Liver (tissue), 9 donors: ENCODE measurements around the gene NT5DC1. TPM values are rescaled to one million over a fixed set of nuclear protein-coding genes. Genes with fewer than 3 reads are reported as not detected.

Experiments used
- DNase-seq: peaks from one replicate; pipeline ENCODE4 v3.0.0-alpha.2; 2017; ENCODE audit warnings: low spot score
- H3K27ac ChIP-seq, 2 donors: one replicate each; pipeline ENCODE4 v1.7.0; 2013; ENCODE audit warnings: inconsistent platforms in 2 of 2, low read length in 2 of 2, control low read depth in 1 of 2, low read depth in 1 of 2, mild to moderate bottlenecking in 1 of 2
- H3K27me3 ChIP-seq, 4 donors: one replicate each; pipeline versions ENCODE4 v1.6.1 to v1.7.0; 2013; ENCODE audit warnings: low read length in 3 of 4, inconsistent platforms in 1 of 4, mild to moderate bottlenecking in 1 of 4, moderate library complexity in 1 of 4; ENCODE audit not compliant: control insufficient read depth in 4 of 4, insufficient read depth in 4 of 4
- H3K36me3 ChIP-seq, 4 donors: one replicate each; pipeline versions ENCODE4 v1.6.1 to v1.7.0; 2013; ENCODE audit warnings: low read length in 3 of 4, mild to moderate bottlenecking in 3 of 4, low read depth in 1 of 4, moderate library complexity in 1 of 4; ENCODE audit not compliant: control insufficient read depth in 4 of 4, insufficient read depth in 3 of 4
- H3K4me1 ChIP-seq, 4 donors: one replicate each; pipeline versions ENCODE4 v1.6.1 to v1.7.0; 2013; ENCODE audit warnings: low read length in 3 of 4, mild to moderate bottlenecking in 3 of 4, moderate library complexity in 1 of 4; ENCODE audit not compliant: control insufficient read depth in 4 of 4, insufficient read depth in 4 of 4
- H3K4me3 ChIP-seq, 3 donors: one replicate each; pipeline versions ENCODE4 v1.6.1 to v1.7.0; 2013; ENCODE audit warnings: low read length in 3 of 3, control low read depth in 1 of 3, low read depth in 1 of 3, mild to moderate bottlenecking in 1 of 3
- H3K9ac ChIP-seq, 2 donors: one replicate each; pipeline ENCODE4 v1.7.0; 2013; ENCODE audit warnings: low read length in 2 of 2, mild to moderate bottlenecking in 2 of 2, moderate library complexity in 2 of 2, control low read depth in 1 of 2, low read depth in 1 of 2
- H3K9me3 ChIP-seq, 4 donors: one replicate each; pipeline versions ENCODE4 v1.6.1 to v1.7.0; 2013; ENCODE audit warnings: low read length in 3 of 4; ENCODE audit not compliant: control insufficient read depth in 4 of 4
- EGR1 ChIP-seq, 2 donors: IDR thresholded peaks; 2 replicates each; pipeline ENCODE4 v1.6.1; 2016 to 2018; ENCODE audit warnings: antibody characterized with exemption in 2 of 2, low read depth in 2 of 2
- FOXA1 ChIP-seq: IDR thresholded peaks from 2 replicates; pipeline ENCODE4 v1.6.1; 2016; ENCODE audit warnings: antibody characterized with exemption
- FOXA2 ChIP-seq: IDR thresholded peaks from 2 replicates; pipeline ENCODE4 v1.6.1; 2016; ENCODE audit warnings: antibody characterized with exemption
- GABPA ChIP-seq, 2 donors: IDR thresholded peaks in 1 of 2; conservative IDR thresholded peaks in 1 of 2; 2 replicates each; pipeline ENCODE4 v1.6.1; 2016; ENCODE audit warnings: antibody characterized with exemption in 2 of 2, mild to moderate bottlenecking in 1 of 2, moderate library complexity in 1 of 2
- HNF4A ChIP-seq, 2 donors: conservative IDR thresholded peaks; 2 replicates each; pipeline ENCODE4 v1.6.1; 2016; ENCODE audit warnings: antibody characterized with exemption in 2 of 2, mild to moderate bottlenecking in 2 of 2
- HNF4G ChIP-seq: IDR thresholded peaks from 2 replicates; pipeline ENCODE4 v1.6.1; 2016; ENCODE audit warnings: antibody characterized with exemption
- JUND ChIP-seq, 2 donors: IDR thresholded peaks; 2 replicates each; pipeline ENCODE4 v1.6.1; 2016; ENCODE audit warnings: antibody characterized with exemption in 2 of 2
- MAX ChIP-seq: IDR thresholded peaks from 2 replicates; pipeline ENCODE4 v1.6.1; 2016; ENCODE audit warnings: antibody characterized with exemption
- NR2F2 ChIP-seq: IDR thresholded peaks from 2 replicates; pipeline ENCODE4 v1.6.1; 2016; ENCODE audit warnings: antibody characterized with exemption
- RAD21 ChIP-seq, 2 donors: IDR thresholded peaks; 2 replicates each; pipeline ENCODE4 v1.6.1; 2016; ENCODE audit warnings: antibody characterized with exemption in 2 of 2, mild to moderate bottlenecking in 2 of 2
- REST ChIP-seq: IDR thresholded peaks from 2 replicates; pipeline ENCODE4 v1.6.1; 2016; ENCODE audit warnings: antibody characterized with exemption, mild to moderate bottlenecking
- RXRA ChIP-seq, 2 donors: IDR thresholded peaks; 2 replicates each; pipeline ENCODE4 v1.6.1; 2017 to 2018; ENCODE audit warnings: antibody characterized with exemption in 2 of 2, mild to moderate bottlenecking in 1 of 2
- SP1 ChIP-seq: IDR thresholded peaks from 2 replicates; pipeline ENCODE4 v1.6.1; 2018; ENCODE audit warnings: antibody characterized with exemption, mild to moderate bottlenecking
- TAF1 ChIP-seq: conservative IDR thresholded peaks from 2 replicates; pipeline ENCODE4 v1.6.1; 2016; ENCODE audit warnings: antibody characterized with exemption, mild to moderate bottlenecking
- YY1 ChIP-seq: IDR thresholded peaks from 2 replicates; pipeline ENCODE4 v1.6.1; 2016; ENCODE audit warnings: antibody characterized with exemption, mild to moderate bottlenecking
- ZBTB33 ChIP-seq: IDR thresholded peaks from 2 replicates; pipeline ENCODE4 v1.6.1; 2016; ENCODE audit warnings: antibody characterized with exemption
- WGBS: extraction: QIAGEN DNeasy Blood & Tissue Kit; methylation state at CpG from one replicate; pipeline ENCODE4 v1.1.7; 2013; 5-methylcytosine and 5-hydroxymethylcytosine counted together
- polyA plus RNA-seq, 2 donors: library from polyadenylated mRNA; stranded (reverse) in 1 of 2; unstranded in 1 of 2; fragments of 200-250 nt in 1 of 2; fragments of >200 nt in 1 of 2; fragmentation: Nextera tagmentation in 1 of 2; extraction: Ambion mirVana in 1 of 2; gene quantifications; one replicate each; pipeline versions ENCODE4 v1.2.1 to v1.2.3, GENCODE V29; 2013 to 2015
- total RNA-seq, 2 donors: library from RNA; depleted of rRNA; stranded (reverse); fragments of >200 nt; gene quantifications; one replicate each; pipeline ENCODE4 v1.2.3, GENCODE V29; 2014
- TF ChIP-seq, protein P1 (sequence below): fragments of 150-350 bp; IDR thresholded peaks from 2 replicates; pipeline ENCODE4 v1.5.1; 2017; ENCODE audit warnings: improper control_type of control experiment, low read depth, low read length; ENCODE audit not compliant: missing input control
- TF ChIP-seq, protein P2 (sequence below): IDR thresholded peaks from 2 replicates; pipeline ENCODE4 v1.6.1; 2016; ENCODE audit warnings: antibody characterized with exemption
- donor health status: healthy.
- donor health status: healthy.
- donor health status: healthy.
- donor health status: healthy.
- donor health status: healthy.

The NT5DC1 gene
- total and polyA plus RNA-seq, 4 donors, result 10.4 to 31.4 (median 23.3) TPM

DNA sequence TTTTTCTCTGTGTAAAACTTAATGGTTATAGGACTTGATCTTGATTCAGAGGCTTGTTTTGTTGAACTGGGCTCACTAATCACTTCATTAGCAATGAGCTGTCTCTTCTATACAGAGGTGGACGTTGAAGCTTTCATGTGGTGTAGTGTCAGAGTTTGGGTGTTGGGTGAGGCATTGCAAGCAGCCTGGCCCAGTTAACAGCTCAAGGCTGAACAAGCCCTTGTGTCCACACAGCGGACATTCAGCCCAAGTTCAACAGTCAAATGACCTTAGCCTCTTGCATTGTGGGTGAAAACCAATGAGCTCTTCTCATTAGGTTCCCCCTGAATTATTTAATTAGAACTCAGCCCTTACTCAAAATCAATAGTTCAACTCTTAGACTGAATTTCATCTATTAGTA lies 12.7 kb downstream of the NT5DC1 start:
- TF ChIP-seq EGR1 (IDR thresholded peaks at IDR 0.05; ENCODE audit: low read depth in 2 of 2), result no peak
- TF ChIP-seq HNF4A (conservative IDR thresholded peaks at IDR 0.05), result peak in 1 of 2 donors; percentile 23
- H3K9me3 ChIP-seq, result no peaks in the 10 kb centered on the region
- peaks cover 7 to 48% (median 31%) of the 10 kb centered on the region in 4 donors for H3K36me3 ChIP-seq
- peaks cover 2 to 12% (median 6%) of the 10 kb centered on the region in 4 donors for H3K4me1 ChIP-seq
- no peak for DNase-seq
- H3K27ac ChIP-seq, result no peak overlapping the region
- 67% methylated on average over 2 of the region's 2 CpGs for WGBS
- no peak overlapping the region for H3K9ac ChIP-seq
- H3K4me3 ChIP-seq, result no peak overlapping the region
- no peaks in the 10 kb centered on the region for H3K27me3 ChIP-seq

DNA sequence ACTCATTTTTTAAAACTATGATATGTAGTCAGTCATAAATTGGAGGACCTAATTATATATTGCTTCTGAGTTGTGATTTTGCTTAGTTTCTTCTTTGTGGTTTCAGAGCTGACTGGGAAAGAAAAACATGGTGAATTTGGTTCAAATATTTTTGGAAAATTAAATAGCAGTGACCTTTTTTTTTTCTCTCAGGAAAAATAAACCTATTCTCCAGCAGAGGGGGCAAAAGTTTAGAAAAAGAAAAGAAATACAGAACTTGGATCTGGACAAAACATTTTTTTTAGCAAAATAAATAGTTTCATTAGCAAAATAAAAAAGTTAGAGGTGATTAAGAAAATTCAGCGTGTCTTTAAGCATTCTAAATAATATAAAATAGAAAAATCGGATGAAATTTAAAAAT lies 15.1 kb downstream of the NT5DC1 start:
- no peaks in the 10 kb centered on the region for H3K9me3 ChIP-seq
- H3K27me3 ChIP-seq, result no peaks in the 10 kb centered on the region
- peaks cover under 1 to 8% (median 5%) of the 10 kb centered on the region in 4 donors for H3K4me1 ChIP-seq
- H3K36me3 ChIP-seq, result peaks cover 7 to 38% (median 18%) of the 10 kb centered on the region in 4 donors
- DNase-seq, result no peak
- WGBS, result 92% methylated on average over 2 of the region's 2 CpGs
- H3K4me3 ChIP-seq, result no peak overlapping the region
- TF ChIP-seq EGR1 (IDR thresholded peaks at IDR 0.05; ENCODE audit: low read depth in 2 of 2), result no peak
- TF ChIP-seq FOXA1, result no peak
- no peak for TF ChIP-seq JUND (IDR thresholded peaks at IDR 0.05)
- TF ChIP-seq HNF4G, result no peak
- TF ChIP-seq NR2F2, result no peak
- TF ChIP-seq RAD21 (IDR thresholded peaks at IDR 0.05), result peak in 1 of 2 donors; percentile 37
- TF ChIP-seq, protein P1, sequence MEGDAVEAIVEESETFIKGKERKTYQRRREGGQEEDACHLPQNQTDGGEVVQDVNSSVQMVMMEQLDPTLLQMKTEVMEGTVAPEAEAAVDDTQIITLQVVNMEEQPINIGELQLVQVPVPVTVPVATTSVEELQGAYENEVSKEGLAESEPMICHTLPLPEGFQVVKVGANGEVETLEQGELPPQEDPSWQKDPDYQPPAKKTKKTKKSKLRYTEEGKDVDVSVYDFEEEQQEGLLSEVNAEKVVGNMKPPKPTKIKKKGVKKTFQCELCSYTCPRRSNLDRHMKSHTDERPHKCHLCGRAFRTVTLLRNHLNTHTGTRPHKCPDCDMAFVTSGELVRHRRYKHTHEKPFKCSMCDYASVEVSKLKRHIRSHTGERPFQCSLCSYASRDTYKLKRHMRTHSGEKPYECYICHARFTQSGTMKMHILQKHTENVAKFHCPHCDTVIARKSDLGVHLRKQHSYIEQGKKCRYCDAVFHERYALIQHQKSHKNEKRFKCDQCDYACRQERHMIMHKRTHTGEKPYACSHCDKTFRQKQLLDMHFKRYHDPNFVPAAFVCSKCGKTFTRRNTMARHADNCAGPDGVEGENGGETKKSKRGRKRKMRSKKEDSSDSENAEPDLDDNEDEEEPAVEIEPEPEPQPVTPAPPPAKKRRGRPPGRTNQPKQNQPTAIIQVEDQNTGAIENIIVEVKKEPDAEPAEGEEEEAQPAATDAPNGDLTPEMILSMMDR, result peak; percentile 9
- H3K27ac ChIP-seq, result no peak overlapping the region
- no peak overlapping the region for H3K9ac ChIP-seq

DNA sequence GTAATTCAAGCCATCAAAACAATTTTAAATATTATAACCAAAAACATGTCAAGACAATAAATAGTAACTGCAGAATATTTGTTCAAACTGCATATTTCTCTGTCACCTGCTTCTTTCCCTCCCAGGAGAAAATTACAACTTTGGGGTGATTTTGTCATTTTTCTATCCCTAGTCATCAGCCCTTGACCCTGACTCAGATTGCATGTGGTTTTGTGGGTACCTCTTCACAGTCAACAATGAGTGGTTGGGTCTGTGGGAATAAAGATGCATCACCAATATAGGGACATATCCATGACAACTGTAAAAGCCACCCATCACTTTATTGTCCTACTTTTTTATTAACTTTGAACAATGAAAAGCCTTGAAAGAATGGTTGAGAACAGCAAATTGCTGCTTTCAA lies 18.0 kb downstream of the NT5DC1 start:
- Histone ChIP-seq H3K27ac (no peak overlapping the region), H3K9ac (no peak overlapping the region), H3K9me3 (no peaks in the 10 kb centered on the region), H3K27me3 (no peaks in the 10 kb centered on the region), H3K4me1 (peaks cover 0 to 1% (median 0%) of the 10 kb centered on the region in 4 donors), H3K4me3 (no peak overlapping the region), H3K36me3 (peaks cover 7 to 28% (median 14%) of the 10 kb centered on the region in 4 donors)
- DNase-seq, result no peak
- TF ChIP-seq HNF4A (conservative IDR thresholded peaks at IDR 0.05) (no peak), YY1 (no peak), TAF1 (no peak), GABPA (IDR thresholded peaks at IDR 0.05 in 1 of 2, conservative IDR thresholded peaks at IDR 0.05 in 1 of 2) (no peak), REST (no peak), FOXA2 (no peak), NR2F2 (no peak), SP1 (no peak), RAD21 (IDR thresholded peaks at IDR 0.05) (no peak), MAX (no peak), EGR1 (IDR thresholded peaks at IDR 0.05; ENCODE audit: low read depth in 2 of 2) (no peak), ZBTB33 (no peak), JUND (IDR thresholded peaks at IDR 0.05) (no peak), FOXA1 (no peak), HNF4G (no peak), RXRA (IDR thresholded peaks at IDR 0.05) (no peak)
- TF ChIP-seq, protein P1, result no peak
- TF ChIP-seq, protein P2, sequence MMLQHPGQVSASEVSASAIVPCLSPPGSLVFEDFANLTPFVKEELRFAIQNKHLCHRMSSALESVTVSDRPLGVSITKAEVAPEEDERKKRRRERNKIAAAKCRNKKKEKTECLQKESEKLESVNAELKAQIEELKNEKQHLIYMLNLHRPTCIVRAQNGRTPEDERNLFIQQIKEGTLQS, result no peak
